HG02623 (cell line): ENCODE measurements around the gene EFEMP2.

Experiments
- ATAC-seq: cut with Tn5 transposase; IDR thresholded peaks from one replicate; pipeline ENCODE4 v1.9.1; 2021; ENCODE audit warnings: moderate library complexity; ENCODE audit not compliant: unreplicated experiment

The EFEMP2 gene

GRCh38 chr11:65885808-65886536 is 13.4 kb upstream of the EFEMP2 start:
- no peak for ATAC-seq

- ATAC-seq, result no peak
Observed at GRCh38 chr11:65885231-65885630, 12.6 kb upstream of the EFEMP2 start.

GRCh38 chr11:65884716-65885092 is 12.1 kb upstream of the EFEMP2 start:
- ATAC-seq, result no peak

GRCh38 chr11:65883786-65884715 is 11.5 kb upstream of the EFEMP2 start:
- ATAC-seq, result no peak

GRCh38 chr11:65883058-65883761 is 10.6 kb upstream of the EFEMP2 start:
- no peak for ATAC-seq

- no peak for ATAC-seq
Observed at GRCh38 chr11:65882120-65883057, 9.8 kb upstream of the EFEMP2 start.

- no peak for ATAC-seq
Observed at GRCh38 chr11:65880844-65881421, 8.3 kb upstream of the EFEMP2 start.

GRCh38 chr11:65880027-65880426 is 7.4 kb upstream of the EFEMP2 start:
- ATAC-seq, result no peak

GRCh38 chr11:65879617-65880016 is 7.0 kb upstream of the EFEMP2 start, which contains the start of gene CTSW:
TSS of gene CTSW (plus strand) at chr11:65879837. CDS start at chr11:65879855, 18 bp downstream.
- no peak for ATAC-seq

GRCh38 chr11:65873318-65874156 is 937 bp upstream of the EFEMP2 start:
- ATAC-seq, result peak; percentile 77

GRCh38 chr11:65871811-65872548 is 620 bp downstream of the EFEMP2 start:
- ATAC-seq, result no peak

- no peak for ATAC-seq
Observed at GRCh38 chr11:65870706-65871681, 1.6 kb downstream of the EFEMP2 start.

GRCh38 chr11:65870307-65870658 is 2.3 kb downstream of the EFEMP2 start:
- ATAC-seq, result no peak

- ATAC-seq, result no peak
Observed at GRCh38 chr11:65869643-65870306, 2.8 kb downstream of the EFEMP2 start.

GRCh38 chr11:65868907-65869306 is 3.7 kb downstream of the EFEMP2 start:
- ATAC-seq, result no peak

- no peak for ATAC-seq
Observed at GRCh38 chr11:65868076-65868667, 4.4 kb downstream of the EFEMP2 start.
